K562 (cell line): Measurements from ENCODE around the gene ARF4. TPM values are rescaled to one million over a fixed set of nuclear protein-coding genes. Genes with fewer than 3 reads are reported as not detected.

Source experiments
- ATAC-seq: fragments of 200-7000 bp; cut with Tn5 transposase; 3 replicates; pipeline ENCODE4 v1.9.1; 2020; ENCODE audit warnings: moderate library complexity
- BruUV-seq: library from RNA; stranded (reverse); fragments of 400-500 nt; replicated peaks from 2 replicates; lab custom pipeline; 2021; lab: Mats Ljungman, UMichigan
- CTCF ChIA-PET: fragments of 300-600 bp; formaldehyde crosslinking; extraction: SDS; loops from one replicate; lab custom pipeline; 2021; ENCODE audit warnings: low intra/inter-chr PET ratio; lab: Yijun Ruan, JAX
- POLR2A ChIA-PET: fragments of 300-600, 350-650 bp; sonication (Branson Sonifier 250); formaldehyde crosslinking; extraction: SDS; loops from one replicate; lab custom pipeline; 2021; ENCODE audit warnings: antibody characterized with exemption, inconsistent platforms; lab: Yijun Ruan, JAX
- DNase-seq, 4 experiments: peaks; one replicate each; pipeline versions ENCODE4 v3.0.0 to v3.0.0-alpha.2; 2011 to 2018; ENCODE audit warnings: low spot score in 3 of 4, mixed read lengths in 3 of 4; ENCODE audit errors: extremely low read depth in 1 of 4
- FAIRE-seq: peaks from 2 replicates; lab custom pipeline; 2011; peaks lifted over from hg19 to GRCh38; lab: Jason Lieb, UNC
- H2AFZ ChIP-seq: 2 replicates; pipeline ENCODE4 v1.6.0; 2011; ENCODE audit warnings: low read depth, low read length, control low read depth, inconsistent platforms
- H3K27ac ChIP-seq: fragments of 200-600 bp; 3 replicates; pipeline ENCODE4 v1.8.0; 2011; ENCODE audit warnings: low read depth, mild to moderate bottlenecking, control low read depth, inconsistent platforms, low read length, moderate library complexity, mixed read lengths; ENCODE audit errors: extremely low read depth
- H3K27me3 ChIP-seq, 2 experiments: fragments of 300-600 bp in 1 of 2; 2 replicates in 1 of 2; 3 replicates in 1 of 2; pipeline versions ENCODE4 v1.6.0 to v1.8.0; 2011; ENCODE audit warnings: inconsistent platforms in 2 of 2, low read length in 2 of 2, mild to moderate bottlenecking in 1 of 2, mixed read lengths in 1 of 2, moderate library complexity in 1 of 2; ENCODE audit not compliant: control insufficient read depth in 2 of 2, insufficient read depth in 2 of 2
- H3K36me3 ChIP-seq: fragments of 300-600 bp; 3 replicates; pipeline ENCODE4 v1.8.0; 2011; ENCODE audit warnings: mild to moderate bottlenecking, low read length, inconsistent platforms; ENCODE audit not compliant: control insufficient read depth, insufficient read depth
- H3K4me1 ChIP-seq, 2 experiments: fragments of 200-600 bp in 1 of 2; replicated peaks in 1 of 2; 2 replicates in 1 of 2; 3 replicates in 1 of 2; pipeline versions ENCODE4 v1.5.1 to v1.8.0; 2011; ENCODE audit warnings: inconsistent platforms in 2 of 2, low read length in 2 of 2, mild to moderate bottlenecking in 1 of 2, mixed read lengths in 1 of 2, moderate library complexity in 1 of 2; ENCODE audit not compliant: control insufficient read depth in 2 of 2, insufficient read depth in 2 of 2
- H3K4me2 ChIP-seq: 2 replicates; pipeline ENCODE4 v1.6.1; 2011; ENCODE audit warnings: low read length, control low read depth, inconsistent platforms, mixed read lengths; ENCODE audit not compliant: insufficient read depth
- H3K4me3 ChIP-seq: fragments of 200-600 bp; sonication (generic), shearing (Covaris generic); 2 replicates; pipeline ENCODE4 v1.5.1; 2016; ENCODE audit warnings: control low read depth, inconsistent platforms
- H3K79me2 ChIP-seq: fragments of 200-600 bp; 3 replicates; pipeline ENCODE4 v1.8.0; 2011; ENCODE audit warnings: low read length, inconsistent platforms; ENCODE audit not compliant: control insufficient read depth, insufficient read depth
- H3K9ac ChIP-seq, 2 experiments: 2 replicates each; pipeline versions ENCODE4 v1.6.0 to v1.6.1; 2011; ENCODE audit warnings: low read depth in 2 of 2, low read length in 2 of 2, control low read depth in 1 of 2, inconsistent platforms in 1 of 2, mild to moderate bottlenecking in 1 of 2, mixed read lengths in 1 of 2; ENCODE audit not compliant: insufficient read depth in 1 of 2
- H3K9me1 ChIP-seq: one replicate; pipeline ENCODE4 v1.6.0; 2011; ENCODE audit warnings: inconsistent platforms, mild to moderate bottlenecking, low read length, moderate library complexity; ENCODE audit not compliant: control insufficient read depth, insufficient read depth
- H3K9me3 ChIP-seq: replicated peaks from 2 replicates; pipeline ENCODE4 v1.5.1; 2011; ENCODE audit warnings: low read depth, low read length, inconsistent platforms; ENCODE audit not compliant: control insufficient read depth, insufficient read depth
- H4K20me1 ChIP-seq: replicated peaks from 2 replicates; pipeline ENCODE4 v1.6.1; 2011; ENCODE audit warnings: low read length, inconsistent platforms, mixed read lengths; ENCODE audit not compliant: control insufficient read depth, insufficient read depth
- ARID4B ChIP-seq: sonication (generic); formaldehyde crosslinking; IDR thresholded peaks from 2 replicates; pipeline ENCODE4 v1.8.0; 2022; ENCODE audit warnings: mild to moderate bottlenecking, missing genetic modification reagents
- CCNT2 ChIP-seq: IDR thresholded peaks from 2 replicates; pipeline ENCODE4 v1.6.1; 2011; ENCODE audit warnings: borderline replicate concordance, low read depth, mild to moderate bottlenecking, moderate library complexity, mixed read lengths, low read length; ENCODE audit not compliant: insufficient read length; ENCODE audit errors: extremely low read depth
- E2F5 ChIP-seq: sonication (generic); formaldehyde crosslinking; IDR thresholded peaks from 2 replicates; pipeline ENCODE4 v1.8.0; 2022; ENCODE audit warnings: mild to moderate bottlenecking, missing genetic modification reagents
- EWSR1 ChIP-seq: fragments of 450-650 bp; IDR thresholded peaks from 2 replicates; pipeline ENCODE4 v1.6.1; 2018; ENCODE audit warnings: borderline replicate concordance, mild to moderate bottlenecking, low read depth, moderate library complexity; ENCODE audit not compliant: partially characterized antibody
- MAFF ChIP-seq: IDR thresholded peaks from 2 replicates; pipeline ENCODE4 v1.6.1; 2012; ENCODE audit warnings: low read length, improper control_type of control experiment
- NR2C1 ChIP-seq, 2 experiments: fragments of 450-650 bp; IDR thresholded peaks; 2 replicates each; pipeline ENCODE4 v1.6.1; 2017; ENCODE audit warnings: mild to moderate bottlenecking in 2 of 2, antibody characterized with exemption in 1 of 2, inconsistent platforms in 1 of 2, missing compliant biosample characterization in 1 of 2, missing genetic modification characterization in 1 of 2
- PURB ChIP-seq: sonication (generic); formaldehyde crosslinking; IDR thresholded peaks from 2 replicates; pipeline ENCODE4 v1.9.0; 2021; ENCODE audit warnings: low read depth, mild to moderate bottlenecking, missing genetic modification reagents
- RAD21 ChIP-seq, 2 experiments: fragments of 250-450 bp in 1 of 2; fragments of 450-650 bp in 1 of 2; sonication (Bioruptor Pico) in 1 of 2; formaldehyde crosslinking in 1 of 2; IDR thresholded peaks in 1 of 2; conservative IDR thresholded peaks in 1 of 2; 2 replicates each; pipeline versions ENCODE4 v1.4.0 to v1.8.0; 2020 to 2022; ENCODE audit warnings: mild to moderate bottlenecking in 2 of 2, moderate library complexity in 1 of 2
- TCF15 ChIP-seq: fragments of 250-450 bp; sonication (Bioruptor Pico); IDR thresholded peaks from 2 replicates; pipeline ENCODE4 v1.8.0; 2022; ENCODE audit warnings: moderate library complexity, mild to moderate bottlenecking, inconsistent platforms
- ZNF232 ChIP-seq: sonication (generic); formaldehyde crosslinking; IDR thresholded peaks from 2 replicates; pipeline ENCODE4 v1.8.0; 2022; ENCODE audit warnings: mild to moderate bottlenecking, missing genetic modification reagents
- WGBS: fragments of 100-300 bp; shearing (Covaris generic); methylation state at CpG from one replicate; pipeline ENCODE4 v1.1.6; 2016; ENCODE audit warnings: low coverage, mixed read lengths; ENCODE audit not compliant: insufficient coverage; ENCODE audit errors: missing lambda C conversion rate; 5-methylcytosine and 5-hydroxymethylcytosine counted together
- in situ Hi-C: fragments of 300-500 bp; cut with MboI; formaldehyde crosslinking; loops from 4 replicates; pipeline ENCODE4 v1.15.0; 2018; ENCODE audit warnings: inconsistent platforms, mixed read lengths
- intact Hi-C: fragments of 100-400 bp; cut with micrococcal nuclease; formaldehyde crosslinking; loops from 2 replicates; pipeline ENCODE4 v1.14.2; 2022
- polyA plus RNA-seq, 8 experiments: library from polyadenylated mRNA; depleted of rRNA in 4 of 8; stranded (reverse) in 5 of 8; unstranded in 3 of 8; fragments of >200 nt; fragmentation: Nextera tagmentation in 2 of 8; fragmentation: Illumina TruSeq in 1 of 8; extraction: Ambion mirVana in 2 of 8; extraction: Trizol in 1 of 8; gene quantifications; 2 replicates each; pipeline versions ENCODE4 v1.2.1 to v1.2.3, GENCODE V29; 2011 to 2014; ENCODE audit warnings: inconsistent platforms in 1 of 8, missing spikeins in 1 of 8
- total RNA-seq, 7 experiments: library from RNA; depleted of rRNA in 6 of 7; stranded (reverse); fragments of >200 nt in 6 of 7; fragmentation: Illumina TruSeq in 2 of 7; extraction: Trizol in 2 of 7; gene quantifications; 2 replicates each; pipeline versions ENCODE4 v1.2.1 to v1.2.3, GENCODE V29; 2011 to 2021; ENCODE audit warnings: low replicate concordance in 1 of 7

ARF4 gene
- total and polyA plus RNA-seq, 9 of the 15 experiments (the other 6 are each of a cell fraction or from before 2014, with no cell fraction given): 41.1 to 273 (median 83.8) TPM

- FAIRE-seq: no peak
- no peaks in the 10 kb centered on the region for H3K9me1 ChIP-seq
- no peaks in the 10 kb centered on the region for H4K20me1 ChIP-seq
- no peak overlapping the region for H3K9ac ChIP-seq
- 92% methylated on average over 4 of the region's 4 CpGs for WGBS
- no peaks in the 10 kb centered on the region for H3K9me3 ChIP-seq
- no peak for DNase-seq
- H3K27me3 ChIP-seq: no peaks in the 10 kb centered on the region
- no peak for TF ChIP-seq E2F5 (CRISPR knock-in tag)
- TF ChIP-seq TCF15: no peak
- TF ChIP-seq ZNF232 (CRISPR knock-in tag): no peak
- TF ChIP-seq MAFF: no peak
- no peak for TF ChIP-seq PURB (CRISPR knock-in tag)
- no peak for TF ChIP-seq CCNT2
- no peak for TF ChIP-seq RAD21 (CRISPR knock-in tag; conservative IDR thresholded peaks at IDR 0.05 in 1 of 2, IDR thresholded peaks at IDR 0.05 in 1 of 2)
- no peak for TF ChIP-seq EWSR1
- no peak for TF ChIP-seq NR2C1 (IDR thresholded peaks at IDR 0.05)
- no peak for TF ChIP-seq NR2C1 (tag; IDR thresholded peaks at IDR 0.05)
- TF ChIP-seq ARID4B (CRISPR knock-in tag): no peak
- TF ChIP-seq, all 486 proteins: peak for 0
- no peak overlapping the region for H2AFZ ChIP-seq
- no TSS peak for BruUV-seq
- peaks cover 24% of the 10 kb centered on the region; the same call in 1 of the 3 replicates for H3K36me3 ChIP-seq
- H3K4me3 ChIP-seq: no peak overlapping the region
- no peak overlapping the region for H3K27ac ChIP-seq
- POLR2A ChIA-PET: no interaction called here
- ATAC-seq: no peak
- CTCF ChIA-PET: no interaction called here
- H3K4me1 ChIP-seq: no peaks in the 10 kb centered on the region
- intact Hi-C loops: loop anchor here (10.0 kb wide), 1 partner anchor 180 kb away; no protein-coding TSS in a partner anchor
- in situ Hi-C loops: no loop called here
- H3K79me2 ChIP-seq: no peaks in the 10 kb centered on the region
- H3K4me2 ChIP-seq: no peak overlapping the region
Observed at GRCh38 chr3:57644740-57645139, 47.6 kb upstream of the ARF4 start.
